ENCODE data around the gene ZNF552.

- no peak for TF ChIP-seq POLR2A (IDR thresholded peaks at IDR 0.05; ENCODE audit: low read length)
- TF ChIP-seq GATA1 (IDR thresholded peaks at IDR 0.05; ENCODE audit: low read depth, low read length) = no peak
Measured at GRCh38 chr19:57776764-57777296, 37.9 kb downstream of the ZNF552 start.
